GM12873 (cell line): ENCODE data around the gene HIVEP3.

Source experiments
- TF ChIP-seq, protein P1 (sequence below): IDR thresholded peaks from 2 replicates; pipeline ENCODE4 v1.5.1; 2012; ENCODE audit warnings: low read depth, mild to moderate bottlenecking, moderate library complexity, low read length, control low read depth; ENCODE audit not compliant: insufficient read depth; ENCODE audit errors: missing control alignments

The HIVEP3 gene

DNA sequence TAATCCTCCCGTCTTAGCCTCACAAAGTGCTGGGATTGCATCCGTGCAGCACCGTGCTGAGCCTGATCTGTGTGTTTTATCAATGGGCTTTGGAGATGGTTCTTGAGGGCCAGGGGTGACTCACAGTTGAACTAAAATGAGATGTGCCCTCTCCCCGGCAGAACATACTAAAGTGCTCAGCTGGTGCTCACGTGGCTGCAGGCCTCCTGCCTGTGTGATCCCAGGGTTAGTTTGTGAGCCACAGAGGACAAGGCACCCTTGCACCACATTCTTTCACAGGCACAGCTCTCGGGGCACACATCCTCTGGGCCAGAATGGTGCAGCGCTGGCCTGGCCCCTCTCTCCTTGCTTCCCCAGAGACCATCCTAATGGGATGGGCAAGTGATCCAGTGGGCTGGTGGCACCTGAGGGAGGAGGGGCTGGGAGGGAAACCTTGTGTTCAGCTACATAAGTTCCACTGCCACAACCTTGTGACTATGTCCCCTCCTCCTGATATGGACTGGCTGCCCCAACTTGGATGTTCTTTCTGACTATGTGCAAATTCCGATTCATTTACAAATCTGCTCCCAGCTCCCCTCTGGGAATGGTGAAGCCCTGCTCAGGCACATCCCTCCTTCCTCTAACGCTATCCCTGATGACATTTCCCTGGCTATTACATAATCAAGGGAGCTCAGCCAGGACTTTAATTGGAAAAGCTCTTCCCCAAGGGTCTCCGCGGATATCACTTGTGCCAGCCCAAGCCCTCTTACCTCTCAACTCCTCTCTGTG, 237.2 kb downstream of the HIVEP3 start:
- TF ChIP-seq, protein P1, sequence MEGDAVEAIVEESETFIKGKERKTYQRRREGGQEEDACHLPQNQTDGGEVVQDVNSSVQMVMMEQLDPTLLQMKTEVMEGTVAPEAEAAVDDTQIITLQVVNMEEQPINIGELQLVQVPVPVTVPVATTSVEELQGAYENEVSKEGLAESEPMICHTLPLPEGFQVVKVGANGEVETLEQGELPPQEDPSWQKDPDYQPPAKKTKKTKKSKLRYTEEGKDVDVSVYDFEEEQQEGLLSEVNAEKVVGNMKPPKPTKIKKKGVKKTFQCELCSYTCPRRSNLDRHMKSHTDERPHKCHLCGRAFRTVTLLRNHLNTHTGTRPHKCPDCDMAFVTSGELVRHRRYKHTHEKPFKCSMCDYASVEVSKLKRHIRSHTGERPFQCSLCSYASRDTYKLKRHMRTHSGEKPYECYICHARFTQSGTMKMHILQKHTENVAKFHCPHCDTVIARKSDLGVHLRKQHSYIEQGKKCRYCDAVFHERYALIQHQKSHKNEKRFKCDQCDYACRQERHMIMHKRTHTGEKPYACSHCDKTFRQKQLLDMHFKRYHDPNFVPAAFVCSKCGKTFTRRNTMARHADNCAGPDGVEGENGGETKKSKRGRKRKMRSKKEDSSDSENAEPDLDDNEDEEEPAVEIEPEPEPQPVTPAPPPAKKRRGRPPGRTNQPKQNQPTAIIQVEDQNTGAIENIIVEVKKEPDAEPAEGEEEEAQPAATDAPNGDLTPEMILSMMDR = no peak

DNA sequence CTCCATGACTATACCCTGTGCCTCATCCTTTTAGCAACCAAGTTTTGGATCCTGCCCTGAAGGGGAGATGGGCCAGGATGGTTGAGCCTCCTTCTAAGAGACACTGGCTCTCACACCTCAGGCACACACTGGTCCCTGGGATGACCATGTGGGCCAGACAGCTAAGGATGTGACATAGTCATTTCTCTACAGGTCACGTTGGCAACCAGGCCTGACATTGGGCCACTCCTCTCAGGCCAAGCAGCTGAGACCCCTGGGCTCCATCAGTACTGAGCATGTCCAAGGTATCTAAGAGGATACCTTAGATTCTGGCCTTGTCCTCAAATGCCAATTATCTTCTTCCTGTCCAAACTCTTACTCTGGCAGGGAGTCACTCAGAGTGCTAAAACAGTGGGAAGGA, 238.7 kb downstream of the HIVEP3 start:
- TF ChIP-seq, protein P1 = no peak

- TF ChIP-seq, protein P1 = no peak
These were observed 239.2 kb downstream of the HIVEP3 start for GRCh38 chr1:41679531-41679930.

GRCh38 chr1:41678111-41678878, 240.4 kb downstream of the HIVEP3 start:
- TF ChIP-seq, protein P1 = no peak

DNA sequence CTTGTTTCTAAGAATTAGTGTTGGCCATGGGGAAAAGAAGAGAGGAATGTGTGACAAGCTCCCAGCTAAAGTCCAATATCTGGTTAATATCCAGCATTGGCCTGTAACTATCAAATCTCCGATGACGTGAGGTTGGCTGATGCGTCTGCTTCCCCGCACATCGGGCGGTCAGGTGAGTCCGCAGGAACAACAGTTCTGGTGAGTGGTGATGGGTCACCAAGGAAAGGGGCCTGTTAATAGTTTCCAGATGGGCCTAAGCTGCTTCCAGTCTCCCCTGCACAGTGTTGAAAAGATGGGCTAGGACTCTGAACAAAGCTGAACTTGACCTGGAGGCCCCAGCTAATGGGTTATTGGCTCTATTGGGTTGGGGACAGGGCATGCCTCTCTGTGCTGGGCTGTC, 241.1 kb downstream of the HIVEP3 start:
- TF ChIP-seq, protein P1 = no peak

- TF ChIP-seq, protein P1 = no peak
These were observed 243.3 kb downstream of the HIVEP3 start for GRCh38 chr1:41675401-41675800.

DNA sequence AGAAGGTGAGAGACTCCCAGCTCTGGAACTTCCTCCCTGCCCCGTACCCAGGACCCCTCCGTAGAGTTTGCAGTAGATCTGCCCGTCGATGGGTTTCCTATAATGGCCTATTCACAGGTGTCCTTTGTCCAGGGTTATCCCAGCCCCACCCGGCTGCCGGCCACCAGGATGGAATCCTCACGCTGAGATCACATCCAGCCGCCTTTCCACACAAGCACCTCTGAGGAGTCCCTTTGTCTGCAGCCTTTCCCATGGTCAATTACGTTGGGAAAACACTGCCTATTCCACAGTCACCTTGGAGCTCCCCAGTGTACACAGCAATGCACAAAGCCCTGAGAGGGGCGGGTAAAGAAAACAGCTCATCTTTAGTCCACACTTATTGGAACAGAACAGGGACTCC, 244.2 kb downstream of the HIVEP3 start:
- TF ChIP-seq, protein P1 = no peak
